ENCODE results near the gene TNKS2. TPM values are rescaled to one million over a fixed set of nuclear protein-coding genes. Genes with fewer than 3 reads are reported as not detected.
A peak's percentile ranks its signal among the peaks of the same experiment; 100 is the strongest.

The TNKS2 gene
- total RNA-seq, 2 experiments from 2014 or later = 22.1 to 22.8 TPM

- no peaks in the 10 kb centered on the region for H3K27me3 Mint-ChIP-seq
These were observed 67.4 kb downstream of the TNKS2 start for GRCh38 chr10:91865562-91866081.

GRCh38 chr10:91875156-91875555 lies 76.9 kb downstream of the TNKS2 start:
- TF ChIP-seq CTCF (IDR thresholded peaks at IDR 0.05) = no peak
- CTCF ChIA-PET = no interaction called here
- H3K4me1 Mint-ChIP-seq (ENCODE audit: low read depth) = no peaks in the 10 kb centered on the region
- DNase-seq = no peak
- ATAC-seq = no peak
- H3K36me3 Mint-ChIP-seq (ENCODE audit: low read depth) = no peaks in the 10 kb centered on the region
- H3K9me3 Mint-ChIP-seq = no peaks in the 10 kb centered on the region
- no peaks in the 10 kb centered on the region for H3K27me3 Mint-ChIP-seq
- no peak overlapping the region for H3K27ac Mint-ChIP-seq
- no peak overlapping the region for H3K4me3 Mint-ChIP-seq
- intact Hi-C loops (cut with micrococcal nuclease) = no loop called here
- POLR2A ChIA-PET = no interaction called here

More at GRCh38 chr10:91865562-91866081, 67.4 kb downstream of the TNKS2 start:
- CTCF ChIA-PET = interaction anchor here (0.7 to 1.5 kb wide), 3 partner anchors 9 to 43 kb away, joined by 3 to 4 read pairs (median 3); no protein-coding TSS in a partner anchor
- Mint-ChIP-seq H3K9me3 (no peaks in the 10 kb centered on the region), H3K27ac (no peak overlapping the region), H3K4me1 (ENCODE audit: low read depth) (peaks cover 1% of the 10 kb centered on the region), H3K4me3 (no peak overlapping the region), H3K36me3 (ENCODE audit: low read depth) (peaks cover 14% of the 10 kb centered on the region)
- DNase-seq = no peak
- intact Hi-C loops (cut with micrococcal nuclease) = no loop called here
- POLR2A ChIA-PET = no interaction called here
- ATAC-seq = no peak
- no peak for TF ChIP-seq CTCF (IDR thresholded peaks at IDR 0.05)

GRCh38 chr10:91875779-91876178 lies 77.6 kb downstream of the TNKS2 start:
- Mint-ChIP-seq H3K27ac (no peak overlapping the region), H3K4me3 (no peak overlapping the region), H3K9me3 (no peaks in the 10 kb centered on the region), H3K36me3 (ENCODE audit: low read depth) (no peaks in the 10 kb centered on the region), H3K27me3 (no peaks in the 10 kb centered on the region), H3K4me1 (ENCODE audit: low read depth) (no peaks in the 10 kb centered on the region)
- DNase-seq (no peak), ATAC-seq (peak; percentile 45)
- intact Hi-C loops (cut with micrococcal nuclease) = no loop called here
- no peak for TF ChIP-seq CTCF (IDR thresholded peaks at IDR 0.05)
- POLR2A ChIA-PET = no interaction called here
- CTCF ChIA-PET = no interaction called here

- CTCF ChIA-PET = interaction anchor here (1.2 to 1.5 kb wide), 3 partner anchors 24 to 581 kb away, joined by 3 to 4 read pairs (median 3); no protein-coding TSS in a partner anchor
- ATAC-seq = no peak
- Mint-ChIP-seq H3K9me3 (no peaks in the 10 kb centered on the region), H3K27me3 (no peaks in the 10 kb centered on the region), H3K27ac (no peak overlapping the region), H3K4me3 (no peak overlapping the region), H3K4me1 (ENCODE audit: low read depth) (no peaks in the 10 kb centered on the region), H3K36me3 (ENCODE audit: low read depth) (no peaks in the 10 kb centered on the region)
- DNase-seq = no peak
- TF ChIP-seq CTCF (IDR thresholded peaks at IDR 0.05) = no peak
- intact Hi-C loops (cut with micrococcal nuclease) = no loop called here
- POLR2A ChIA-PET = interaction anchor here (1.3 kb wide), 1 partner anchor 109 kb away, joined by 3 read pairs; no protein-coding TSS in a partner anchor
These were observed 81.4 kb downstream of the TNKS2 start for GRCh38 chr10:91879515-91880170.

- Mint-ChIP-seq H3K27me3 (no peaks in the 10 kb centered on the region), H3K27ac (no peak overlapping the region), H3K9me3 (no peaks in the 10 kb centered on the region), H3K4me3 (no peak overlapping the region), H3K4me1 (ENCODE audit: low read depth) (no peaks in the 10 kb centered on the region), H3K36me3 (ENCODE audit: low read depth) (no peaks in the 10 kb centered on the region)
- intact Hi-C loops (cut with micrococcal nuclease) = no loop called here
- no peak for DNase-seq
- POLR2A ChIA-PET = interaction anchor here (1.3 to 1.5 kb wide), 2 partner anchors 10 to 110 kb away, joined by 3 read pairs; no protein-coding TSS in a partner anchor
- CTCF ChIA-PET = interaction anchor here (1.2 to 1.5 kb wide), 2 partner anchors 23 to 581 kb away, joined by 3 read pairs; no protein-coding TSS in a partner anchor
- no peak for ATAC-seq
- no peak for TF ChIP-seq CTCF (IDR thresholded peaks at IDR 0.05)
These were observed 82.1 kb downstream of the TNKS2 start for GRCh38 chr10:91880310-91880709.
